Measurements from ENCODE around the gene PHF21B.

- TF ChIP-seq CTCF (conservative IDR thresholded peaks at IDR 0.05 in 1 of 2, IDR thresholded peaks at IDR 0.05 in 1 of 2; ENCODE audit: extremely low read depth in 1 of 2, insufficient read depth in 1 of 2, low read depth in 1 of 2, low read length in 2 of 2) (no peak), EZH2 (IDR thresholded peaks at IDR 0.05; ENCODE audit: borderline replicate concordance, low read length) (no peak)
These were observed 81.0 kb downstream of the PHF21B start for GRCh38 chr22:44928711-44929358.
